HepG2 (cell line): Measurements from ENCODE around the gene DQX1. TPM values are rescaled to one million over a fixed set of nuclear protein-coding genes. Genes with fewer than 3 reads are reported as not detected.

Source experiments
- ATF7 ChIP-seq, 2 experiments: fragments of 450-650 bp in 1 of 2; sonication (generic) in 1 of 2; formaldehyde crosslinking in 1 of 2; IDR thresholded peaks; 2 replicates each; pipeline versions ENCODE4 v1.4.0 to v1.6.1; 2016 to 2020; ENCODE audit warnings: antibody characterized with exemption in 1 of 2, mild to moderate bottlenecking in 1 of 2, missing genetic modification reagents in 1 of 2
- JARID2 ChIP-seq: sonication (generic); formaldehyde crosslinking; IDR thresholded peaks from 2 replicates; pipeline ENCODE4 v1.8.1; 2023; ENCODE audit warnings: missing genetic modification reagents, inconsistent platforms; ENCODE audit not compliant: insufficient replicate concordance
- KAT2B ChIP-seq: fragments of 150-350 bp; IDR thresholded peaks from 2 replicates; pipeline ENCODE4 v1.6.1; 2014; ENCODE audit warnings: low read depth, low read length, borderline replicate concordance
- MTA1 ChIP-seq: sonication (generic); formaldehyde crosslinking; IDR thresholded peaks from 2 replicates; pipeline ENCODE4 v1.4.0; 2020; ENCODE audit warnings: missing genetic modification reagents, mild to moderate bottlenecking, borderline replicate concordance
- RORA ChIP-seq: sonication (generic); formaldehyde crosslinking; IDR thresholded peaks from 2 replicates; pipeline ENCODE4 v1.5.0; 2020; ENCODE audit warnings: mild to moderate bottlenecking, missing genetic modification reagents, moderate library complexity
- SMAD9 ChIP-seq: sonication (generic); formaldehyde crosslinking; IDR thresholded peaks from 2 replicates; pipeline ENCODE4 v1.5.1; 2020; ENCODE audit warnings: mild to moderate bottlenecking, missing genetic modification reagents
- SOX13 ChIP-seq, 3 experiments: fragments of 450-650 bp in 1 of 3; sonication (generic) in 1 of 3; formaldehyde crosslinking in 1 of 3; IDR thresholded peaks in 2 of 3; conservative IDR thresholded peaks in 1 of 3; 2 replicates each; pipeline versions ENCODE4 v1.5.0 to v1.6.1; 2016 to 2020; ENCODE audit warnings: antibody characterized with exemption in 1 of 3, mild to moderate bottlenecking in 1 of 3, missing compliant biosample characterization in 1 of 3, missing genetic modification reagents in 1 of 3, moderate library complexity in 1 of 3
- TFAP4 ChIP-seq: sonication (generic); IDR thresholded peaks from 2 replicates; pipeline ENCODE4 v1.6.1; 2016; ENCODE audit warnings: low read depth, borderline replicate concordance
- ZNF10 ChIP-seq: sonication (generic); formaldehyde crosslinking; IDR thresholded peaks from 2 replicates; pipeline ENCODE4 v1.4.0; 2020; ENCODE audit warnings: mild to moderate bottlenecking, low read depth, missing genetic modification reagents, borderline replicate concordance
- ZNF12 ChIP-seq: sonication (generic); formaldehyde crosslinking; IDR thresholded peaks from 2 replicates; pipeline ENCODE4 v1.5.0; 2020; ENCODE audit warnings: missing genetic modification reagents
- ZNF446 ChIP-seq: sonication (generic); formaldehyde crosslinking; IDR thresholded peaks from 2 replicates; pipeline ENCODE4 v1.5.0; 2020; ENCODE audit warnings: mild to moderate bottlenecking, missing genetic modification reagents
- polyA plus RNA-seq, 8 experiments: library from polyadenylated mRNA; depleted of rRNA in 3 of 8; stranded (reverse) in 7 of 8; unstranded in 1 of 8; fragments of >200 nt; fragmentation: Illumina TruSeq in 4 of 8; extraction: Trizol in 4 of 8; gene quantifications; 2 replicates each; pipeline versions ENCODE4 v1.2.1 to v1.2.3, GENCODE V29; 2011 to 2016; ENCODE audit warnings: low read depth in 4 of 8, missing spikeins in 1 of 8, mixed read lengths in 1 of 8; ENCODE audit not compliant: insufficient read depth in 1 of 8
- total RNA-seq, 5 experiments: library from RNA; depleted of rRNA; stranded (reverse); fragments of >200 nt; fragmentation: Illumina TruSeq; extraction: Trizol; gene quantifications; 2 replicates each; pipeline ENCODE4 v1.2.3, GENCODE V29; 2016; ENCODE audit warnings: low read depth in 1 of 5
- TF ChIP-seq, protein P1 (sequence below): sonication (generic); formaldehyde crosslinking; IDR thresholded peaks from 2 replicates; pipeline ENCODE4 v1.4.0; 2020; ENCODE audit warnings: missing genetic modification reagents, borderline replicate concordance
- TF ChIP-seq, protein P2 (sequence below): sonication (generic); formaldehyde crosslinking; IDR thresholded peaks from 2 replicates; pipeline ENCODE4 v1.4.0; 2020; ENCODE audit warnings: mild to moderate bottlenecking, missing genetic modification reagents
- TF ChIP-seq, protein P3 (sequence below), 2 experiments: sonication (generic) in 1 of 2; formaldehyde crosslinking in 1 of 2; IDR thresholded peaks; 2 replicates each; pipeline versions ENCODE4 v1.6.1 to v1.9.0; 2014 to 2022; ENCODE audit warnings: antibody characterized with exemption in 1 of 2, borderline replicate concordance in 1 of 2, inconsistent platforms in 1 of 2, low read depth in 1 of 2, missing genetic modification reagents in 1 of 2
- TF ChIP-seq, protein P4 (sequence below): sonication (generic); formaldehyde crosslinking; IDR thresholded peaks from 2 replicates; pipeline ENCODE4 v1.8.0; 2022; ENCODE audit warnings: missing genetic modification reagents, mild to moderate bottlenecking, inconsistent platforms, borderline replicate concordance

The DQX1 gene
- total and polyA plus RNA-seq, 2 of the 13 experiments (the other 11 are each of a cell fraction or from before 2014, with no cell fraction given): 27.6 to 89.8 TPM

GRCh38 chr2:74496997-74497776 lies 28.8 kb downstream of the DQX1 start (continued):
- TF ChIP-seq, protein P1, sequence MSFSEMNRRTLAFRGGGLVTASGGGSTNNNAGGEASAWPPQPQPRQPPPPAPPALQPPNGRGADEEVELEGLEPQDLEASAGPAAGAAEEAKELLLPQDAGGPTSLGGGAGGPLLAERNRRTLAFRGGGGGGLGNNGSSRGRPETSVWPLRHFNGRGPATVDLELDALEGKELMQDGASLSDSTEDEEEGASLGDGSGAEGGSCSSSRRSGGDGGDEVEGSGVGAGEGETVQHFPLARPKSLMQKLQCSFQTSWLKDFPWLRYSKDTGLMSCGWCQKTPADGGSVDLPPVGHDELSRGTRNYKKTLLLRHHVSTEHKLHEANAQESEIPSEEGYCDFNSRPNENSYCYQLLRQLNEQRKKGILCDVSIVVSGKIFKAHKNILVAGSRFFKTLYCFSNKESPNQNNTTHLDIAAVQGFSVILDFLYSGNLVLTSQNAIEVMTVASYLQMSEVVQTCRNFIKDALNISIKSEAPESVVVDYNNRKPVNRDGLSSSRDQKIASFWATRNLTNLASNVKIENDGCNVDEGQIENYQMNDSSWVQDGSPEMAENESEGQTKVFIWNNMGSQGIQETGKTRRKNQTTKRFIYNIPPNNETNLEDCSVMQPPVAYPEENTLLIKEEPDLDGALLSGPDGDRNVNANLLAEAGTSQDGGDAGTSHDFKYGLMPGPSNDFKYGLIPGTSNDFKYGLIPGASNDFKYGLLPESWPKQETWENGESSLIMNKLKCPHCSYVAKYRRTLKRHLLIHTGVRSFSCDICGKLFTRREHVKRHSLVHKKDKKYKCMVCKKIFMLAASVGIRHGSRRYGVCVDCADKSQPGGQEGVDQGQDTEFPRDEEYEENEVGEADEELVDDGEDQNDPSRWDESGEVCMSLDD (CRISPR knock-in tag): no peak; the same call in 1 of the 2 replicates
- no peak for TF ChIP-seq ZNF10 (CRISPR knock-in tag)
- no peak for TF ChIP-seq SOX13 (IDR thresholded peaks at IDR 0.05)
- TF ChIP-seq SOX13 (CRISPR knock-in tag; conservative IDR thresholded peaks at IDR 0.05 in 1 of 2, IDR thresholded peaks at IDR 0.05 in 1 of 2): peak in 1 of 2 experiments; percentile 48; a peak in 2 of 4 replicates
- TF ChIP-seq, protein P2, sequence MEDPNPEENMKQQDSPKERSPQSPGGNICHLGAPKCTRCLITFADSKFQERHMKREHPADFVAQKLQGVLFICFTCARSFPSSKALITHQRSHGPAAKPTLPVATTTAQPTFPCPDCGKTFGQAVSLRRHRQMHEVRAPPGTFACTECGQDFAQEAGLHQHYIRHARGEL: no peak
- no peak for TF ChIP-seq ATF7 (IDR thresholded peaks at IDR 0.05)
- TF ChIP-seq ATF7 (CRISPR knock-in tag; IDR thresholded peaks at IDR 0.05): no peak
- TF ChIP-seq SMAD9 (CRISPR knock-in tag): no peak
- TF ChIP-seq ZNF446 (CRISPR knock-in tag): no peak; the same call in 1 of the 2 replicates
- TF ChIP-seq KAT2B: no peak
- TF ChIP-seq, protein P3, sequence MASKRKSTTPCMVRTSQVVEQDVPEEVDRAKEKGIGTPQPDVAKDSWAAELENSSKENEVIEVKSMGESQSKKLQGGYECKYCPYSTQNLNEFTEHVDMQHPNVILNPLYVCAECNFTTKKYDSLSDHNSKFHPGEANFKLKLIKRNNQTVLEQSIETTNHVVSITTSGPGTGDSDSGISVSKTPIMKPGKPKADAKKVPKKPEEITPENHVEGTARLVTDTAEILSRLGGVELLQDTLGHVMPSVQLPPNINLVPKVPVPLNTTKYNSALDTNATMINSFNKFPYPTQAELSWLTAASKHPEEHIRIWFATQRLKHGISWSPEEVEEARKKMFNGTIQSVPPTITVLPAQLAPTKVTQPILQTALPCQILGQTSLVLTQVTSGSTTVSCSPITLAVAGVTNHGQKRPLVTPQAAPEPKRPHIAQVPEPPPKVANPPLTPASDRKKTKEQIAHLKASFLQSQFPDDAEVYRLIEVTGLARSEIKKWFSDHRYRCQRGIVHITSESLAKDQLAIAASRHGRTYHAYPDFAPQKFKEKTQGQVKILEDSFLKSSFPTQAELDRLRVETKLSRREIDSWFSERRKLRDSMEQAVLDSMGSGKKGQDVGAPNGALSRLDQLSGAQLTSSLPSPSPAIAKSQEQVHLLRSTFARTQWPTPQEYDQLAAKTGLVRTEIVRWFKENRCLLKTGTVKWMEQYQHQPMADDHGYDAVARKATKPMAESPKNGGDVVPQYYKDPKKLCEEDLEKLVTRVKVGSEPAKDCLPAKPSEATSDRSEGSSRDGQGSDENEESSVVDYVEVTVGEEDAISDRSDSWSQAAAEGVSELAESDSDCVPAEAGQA (IDR thresholded peaks at IDR 0.05; ENCODE audit: low read depth): no peak
- TF ChIP-seq, protein P3 (CRISPR knock-in tag; IDR thresholded peaks at IDR 0.05; ENCODE audit: borderline replicate concordance): no peak
- TF ChIP-seq RORA (CRISPR knock-in tag): no peak; the same call in 1 of the 2 replicates
- TF ChIP-seq ZNF12 (CRISPR knock-in tag): no peak
- TF ChIP-seq TFAP4: peak; percentile 20; the same call in 1 of the 2 replicates
- TF ChIP-seq, protein P4, sequence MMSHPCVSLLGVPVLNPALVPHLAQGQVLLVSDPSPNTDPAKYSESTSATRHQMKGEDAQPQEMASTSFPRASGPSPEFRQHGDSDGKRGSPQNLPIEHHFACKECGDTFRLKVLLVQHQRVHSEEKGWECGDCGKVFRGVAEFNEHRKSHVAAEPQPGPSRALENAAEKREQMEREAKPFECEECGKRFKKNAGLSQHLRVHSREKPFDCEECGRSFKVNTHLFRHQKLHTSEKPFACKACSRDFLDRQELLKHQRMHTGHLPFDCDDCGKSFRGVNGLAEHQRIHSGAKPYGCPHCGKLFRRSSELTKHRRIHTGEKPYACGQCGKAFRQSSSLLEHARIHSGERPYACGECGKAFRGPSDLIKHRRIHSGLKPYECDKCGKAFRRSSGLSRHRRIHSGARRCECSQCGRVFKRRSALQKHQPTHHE (CRISPR knock-in tag): peak; percentile 60; the same call in 1 of the 2 replicates
- TF ChIP-seq MTA1 (CRISPR knock-in tag): peak; percentile 38
- no peak for TF ChIP-seq JARID2 (CRISPR knock-in tag)
